Left ventricle myocardium inferior (tissue), 1 donor: ENCODE results near the gene GDF10. TPM values are rescaled to one million over a fixed set of nuclear protein-coding genes. Genes with fewer than 3 reads are reported as not detected.

ENCODE experiments used
- DNase-seq: peaks from one replicate; pipeline ENCODE4 v3.0.0-alpha.2; 2020
- H3K27ac ChIP-seq: fragments of 200-600 bp; replicated peaks from 2 replicates; pipeline ENCODE4 v1.8.0; 2021
- H3K27me3 ChIP-seq: fragments of 200-600 bp; 2 replicates; pipeline ENCODE4 v1.8.0; 2021; ENCODE audit warnings: low read depth
- H3K36me3 ChIP-seq: fragments of 200-600 bp; 2 replicates; pipeline ENCODE4 v1.8.0; 2021
- H3K4me1 ChIP-seq: fragments of 200-600 bp; 2 replicates; pipeline ENCODE4 v1.8.0; 2021
- H3K4me3 ChIP-seq: fragments of 200-600 bp; 2 replicates; pipeline ENCODE4 v1.8.0; 2021; ENCODE audit warnings: mild to moderate bottlenecking, moderate library complexity
- H3K9me3 ChIP-seq: fragments of 200-600 bp; replicated peaks from 2 replicates; pipeline ENCODE4 v1.8.0; 2021
- intact Hi-C: fragments of 100-400 bp; cut with micrococcal nuclease; formaldehyde crosslinking; loops from one replicate; pipeline ENCODE4 v1.11.0; 2022
- total RNA-seq: library from RNA; stranded (reverse); fragmentation: NEBNext Ultra II Directional; extraction: Animal tissue kit (Norgen Biotek cat#: 25700); gene quantifications from one replicate; pipeline ENCODE4 v1.2.1, GENCODE V29; 2021
- TF ChIP-seq, protein P1 (sequence below): fragments of 200-600 bp; IDR thresholded peaks from 2 replicates; pipeline ENCODE4 v1.8.0; 2021; ENCODE audit warnings: antibody characterized with exemption, mild to moderate bottlenecking, borderline replicate concordance
- donor health status: DM: no; HTN: yes; CAD: no; lungs with severe emphysema.

GDF10 gene
- total RNA-seq, 1 donor from 2014 or later: 0.22 TPM

DNA sequence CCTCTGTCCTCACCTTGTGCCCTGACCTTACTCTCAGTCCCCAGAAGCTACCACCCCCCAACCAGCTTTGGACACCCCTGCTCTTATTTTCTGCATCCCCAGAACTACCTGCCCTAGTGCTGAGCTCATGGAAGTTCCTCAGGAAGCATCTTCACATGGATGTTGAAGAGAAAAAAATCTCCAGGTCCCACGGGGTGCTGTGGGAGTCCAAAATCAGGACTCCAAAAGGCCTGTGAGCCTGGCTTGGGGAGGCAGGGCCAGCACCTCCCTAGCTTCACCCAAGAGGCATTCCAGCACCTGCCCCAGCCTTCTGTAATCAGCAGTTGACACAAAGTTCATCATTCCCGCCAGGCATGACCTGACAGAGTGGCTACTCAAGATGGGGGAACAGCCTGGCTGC is 20.7 kb upstream of the GDF10 start:
- peaks cover 5% of the 10 kb centered on the region for H3K4me1 ChIP-seq
- DNase-seq: no peak
- H3K36me3 ChIP-seq: no peaks in the 10 kb centered on the region
- no peaks in the 10 kb centered on the region for H3K27me3 ChIP-seq
- intact Hi-C loops: no loop called here
- H3K27ac ChIP-seq: no peak overlapping the region
- TF ChIP-seq, protein P1, sequence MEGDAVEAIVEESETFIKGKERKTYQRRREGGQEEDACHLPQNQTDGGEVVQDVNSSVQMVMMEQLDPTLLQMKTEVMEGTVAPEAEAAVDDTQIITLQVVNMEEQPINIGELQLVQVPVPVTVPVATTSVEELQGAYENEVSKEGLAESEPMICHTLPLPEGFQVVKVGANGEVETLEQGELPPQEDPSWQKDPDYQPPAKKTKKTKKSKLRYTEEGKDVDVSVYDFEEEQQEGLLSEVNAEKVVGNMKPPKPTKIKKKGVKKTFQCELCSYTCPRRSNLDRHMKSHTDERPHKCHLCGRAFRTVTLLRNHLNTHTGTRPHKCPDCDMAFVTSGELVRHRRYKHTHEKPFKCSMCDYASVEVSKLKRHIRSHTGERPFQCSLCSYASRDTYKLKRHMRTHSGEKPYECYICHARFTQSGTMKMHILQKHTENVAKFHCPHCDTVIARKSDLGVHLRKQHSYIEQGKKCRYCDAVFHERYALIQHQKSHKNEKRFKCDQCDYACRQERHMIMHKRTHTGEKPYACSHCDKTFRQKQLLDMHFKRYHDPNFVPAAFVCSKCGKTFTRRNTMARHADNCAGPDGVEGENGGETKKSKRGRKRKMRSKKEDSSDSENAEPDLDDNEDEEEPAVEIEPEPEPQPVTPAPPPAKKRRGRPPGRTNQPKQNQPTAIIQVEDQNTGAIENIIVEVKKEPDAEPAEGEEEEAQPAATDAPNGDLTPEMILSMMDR: no peak
- no peaks in the 10 kb centered on the region for H3K9me3 ChIP-seq
- H3K4me3 ChIP-seq: no peak overlapping the region

DNA sequence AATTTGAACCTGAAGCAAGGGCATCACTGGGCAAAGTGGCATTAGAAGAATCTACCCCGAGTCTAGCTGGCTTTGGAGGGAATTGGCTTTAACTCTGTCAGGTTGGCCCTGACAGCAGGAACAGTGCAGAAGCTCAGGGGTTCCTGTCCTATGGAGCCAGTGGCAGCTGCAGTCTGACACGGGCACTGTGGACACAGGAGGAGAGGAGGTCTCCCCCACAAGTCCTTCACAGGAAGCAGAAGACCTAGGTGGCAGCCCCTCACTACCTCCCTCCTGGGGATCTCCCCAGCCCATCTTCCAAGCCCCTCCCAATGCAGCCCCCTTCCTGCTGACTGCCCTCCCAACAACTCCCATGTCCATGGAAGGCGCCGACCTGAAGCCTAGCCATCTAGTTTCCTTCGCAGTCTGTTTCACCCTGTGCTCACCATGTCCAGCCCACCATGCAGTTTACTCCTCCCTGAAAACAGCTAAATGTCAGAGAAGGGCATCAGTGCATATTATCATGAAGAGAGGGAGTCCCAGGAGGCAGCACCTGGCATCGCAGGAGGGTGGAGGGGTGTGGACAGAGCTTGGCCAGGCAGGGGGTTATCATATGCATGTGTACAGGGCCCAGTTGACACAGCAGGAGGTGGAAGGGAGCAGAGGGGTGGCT is 17.9 kb upstream of the GDF10 start:
- Histone ChIP-seq H3K36me3 (no peaks in the 10 kb centered on the region), H3K27me3 (no peaks in the 10 kb centered on the region), H3K27ac (no peak overlapping the region), H3K4me1 (peaks cover 15% of the 10 kb centered on the region), H3K4me3 (no peak overlapping the region), H3K9me3 (no peaks in the 10 kb centered on the region)
- DNase-seq: no peak
- intact Hi-C loops: no loop called here
- TF ChIP-seq, protein P1: no peak

DNA sequence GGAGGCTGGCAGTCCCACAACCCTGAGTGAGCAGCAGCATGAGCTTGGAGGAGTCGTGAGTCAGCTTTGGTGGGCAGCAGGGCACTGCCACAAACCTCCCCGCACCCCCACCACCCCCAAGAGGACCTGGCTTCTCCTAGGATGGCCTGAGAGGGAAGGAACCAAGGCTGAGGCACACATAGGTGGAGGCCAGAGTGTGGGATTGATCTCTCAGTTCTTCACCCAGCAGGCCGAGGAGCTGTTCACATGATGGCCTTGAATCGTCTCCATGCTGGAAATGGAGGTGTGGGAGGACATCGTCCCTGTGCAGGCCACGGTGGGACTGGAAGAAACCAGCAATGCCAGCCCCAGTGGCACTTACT is 17.4 kb upstream of the GDF10 start:
- Histone ChIP-seq H3K4me3 (no peak overlapping the region), H3K9me3 (no peaks in the 10 kb centered on the region), H3K27ac (no peak overlapping the region), H3K36me3 (no peaks in the 10 kb centered on the region), H3K27me3 (no peaks in the 10 kb centered on the region), H3K4me1 (peaks cover 17% of the 10 kb centered on the region)
- no peak for DNase-seq
- TF ChIP-seq, protein P1: no peak
- intact Hi-C loops: no loop called here

DNA sequence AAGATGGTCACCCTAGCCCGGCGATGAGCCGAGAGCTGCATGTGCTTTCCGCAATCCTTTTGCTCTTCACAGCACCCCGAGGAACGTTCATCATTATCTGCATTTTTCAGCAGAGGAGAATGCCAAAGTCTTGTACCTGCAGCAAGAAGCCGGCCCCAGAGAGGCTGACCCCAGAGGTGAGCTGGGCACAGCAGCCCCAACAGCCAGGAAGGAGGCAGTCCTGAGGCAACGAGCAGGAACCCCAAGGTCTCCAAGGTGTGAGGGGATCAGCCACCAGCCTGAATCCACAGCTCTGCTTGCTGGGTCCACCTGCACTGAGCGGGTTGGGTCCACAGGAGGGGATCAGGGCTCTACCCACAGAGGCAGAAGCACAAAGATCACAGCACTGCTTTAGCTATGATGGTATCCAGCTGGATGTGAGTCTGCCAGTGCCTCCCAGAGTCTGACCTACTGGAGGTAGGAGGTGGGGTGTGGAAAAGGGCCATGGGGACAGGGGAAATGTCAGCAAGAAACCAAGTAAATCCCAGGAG is 16.8 kb upstream of the GDF10 start:
- H3K27me3 ChIP-seq: no peaks in the 10 kb centered on the region
- no peak overlapping the region for H3K27ac ChIP-seq
- DNase-seq: no peak
- intact Hi-C loops: no loop called here
- peaks cover 12% of the 10 kb centered on the region for H3K4me1 ChIP-seq
- no peak overlapping the region for H3K4me3 ChIP-seq
- H3K36me3 ChIP-seq: no peaks in the 10 kb centered on the region
- no peaks in the 10 kb centered on the region for H3K9me3 ChIP-seq
- TF ChIP-seq, protein P1: no peak

DNA sequence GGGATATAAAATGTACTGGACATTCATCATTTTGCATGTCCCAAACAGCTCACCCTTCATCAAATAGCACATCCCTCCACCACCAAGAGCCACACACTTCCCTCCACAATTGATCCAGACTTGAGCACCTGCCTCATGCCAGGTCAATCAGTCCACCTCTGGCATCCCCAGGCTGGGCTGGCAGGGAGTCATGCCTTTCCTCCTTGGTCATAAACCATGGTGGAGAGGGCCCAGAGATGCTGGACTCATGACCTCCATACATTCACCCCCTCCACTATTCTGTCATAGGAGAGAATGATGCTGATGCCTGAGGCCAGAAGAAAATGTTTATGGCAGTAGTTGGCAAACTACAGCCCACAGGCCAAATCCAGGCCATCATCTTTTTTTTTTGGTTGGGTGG is 16.1 kb upstream of the GDF10 start:
- Histone ChIP-seq H3K27ac (no peak overlapping the region), H3K27me3 (no peaks in the 10 kb centered on the region), H3K4me3 (no peak overlapping the region), H3K4me1 (peaks cover 12% of the 10 kb centered on the region), H3K9me3 (no peaks in the 10 kb centered on the region), H3K36me3 (no peaks in the 10 kb centered on the region)
- intact Hi-C loops: no loop called here
- no peak for DNase-seq
- TF ChIP-seq, protein P1: no peak
